ENCODE data around the gene CDC42. TPM values are rescaled to one million over a fixed set of nuclear protein-coding genes. Genes with fewer than 3 reads are reported as not detected.

CDC42 gene
- total RNA-seq, 1 experiment from 2014 or later = 133 TPM

GRCh38 chr1:22093513-22093912, 41.0 kb downstream of the CDC42 start:
- H3K4me1 Mint-ChIP-seq (ENCODE audit: insufficient read depth, unreplicated experiment) = peaks cover 27% of the 10 kb centered on the region
- H3K4me3 Mint-ChIP-seq (ENCODE audit: unreplicated experiment) = no peak overlapping the region
- ChIA-PET POLR2A (interaction anchor here (0.6 to 1.7 kb wide), 5 partner anchors 9 to 396 kb away, joined by 3 to 6 read pairs (median 3); no protein-coding TSS in a partner anchor), CTCF (interaction anchor here (0.8 to 0.9 kb wide), 2 partner anchors 12 to 69 kb away, joined by 3 read pairs; no protein-coding TSS in a partner anchor)
- intact Hi-C loops (cut with micrococcal nuclease) = no loop called here
- DNase-seq (ENCODE audit: unreplicated experiment) = no peak
- no peak for TF ChIP-seq CTCF (IDR thresholded peaks at IDR 0.05; ENCODE audit: unreplicated experiment)
- peaks cover 84% of the 10 kb centered on the region for H3K36me3 Mint-ChIP-seq (ENCODE audit: insufficient read depth, unreplicated experiment)
- no TSS peak for BruUV-seq (replicated peaks)
- H3K27me3 Mint-ChIP-seq (ENCODE audit: insufficient read depth, unreplicated experiment) = no peaks in the 10 kb centered on the region
- no peak overlapping the region for H3K27ac Mint-ChIP-seq (ENCODE audit: low read depth, unreplicated experiment)
- H3K9me3 Mint-ChIP-seq (ENCODE audit: unreplicated experiment) = no peaks in the 10 kb centered on the region

GRCh38 chr1:22096036-22096435, 43.5 kb downstream of the CDC42 start:
- DNase-seq (ENCODE audit: unreplicated experiment) = no peak
- Mint-ChIP-seq H3K4me1 (ENCODE audit: insufficient read depth, unreplicated experiment) (peaks cover 1% of the 10 kb centered on the region), H3K27ac (ENCODE audit: low read depth, unreplicated experiment) (no peak overlapping the region), H3K36me3 (ENCODE audit: insufficient read depth, unreplicated experiment) (peaks cover 97% of the 10 kb centered on the region), H3K4me3 (ENCODE audit: unreplicated experiment) (no peak overlapping the region), H3K27me3 (ENCODE audit: insufficient read depth, unreplicated experiment) (no peaks in the 10 kb centered on the region), H3K9me3 (ENCODE audit: unreplicated experiment) (no peaks in the 10 kb centered on the region)
- ChIA-PET POLR2A (no interaction called here), CTCF (interaction anchor here (1.2 to 1.7 kb wide), 2 partner anchors 10 to 14 kb away, joined by 3 to 4 read pairs; no protein-coding TSS in a partner anchor)
- TF ChIP-seq CTCF (IDR thresholded peaks at IDR 0.05; ENCODE audit: unreplicated experiment) = no peak
- intact Hi-C loops (cut with micrococcal nuclease) = no loop called here
- BruUV-seq (replicated peaks) = no TSS peak

DNA sequence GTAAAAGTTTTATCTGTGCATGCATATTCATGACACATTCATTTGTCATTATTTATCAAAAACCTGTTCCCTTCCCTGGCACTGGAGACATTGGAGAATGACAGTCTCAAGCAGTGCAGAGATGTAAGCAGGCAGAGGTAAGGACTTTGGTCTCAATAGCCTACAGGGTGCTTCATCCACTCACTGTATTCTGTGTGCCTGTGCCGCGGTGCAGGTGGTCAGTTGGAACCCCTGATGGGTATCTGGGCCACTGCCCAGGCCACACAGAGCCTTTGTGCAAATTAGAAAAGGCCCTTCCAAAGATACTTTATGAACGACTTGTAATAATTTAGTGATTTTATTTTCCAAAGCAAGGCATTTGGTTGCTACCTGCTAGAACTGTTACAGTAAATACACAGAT, 44.0 kb downstream of the CDC42 start:
- H3K9me3 Mint-ChIP-seq (ENCODE audit: unreplicated experiment) = no peaks in the 10 kb centered on the region
- H3K27ac Mint-ChIP-seq (ENCODE audit: low read depth, unreplicated experiment) = no peak overlapping the region
- no peaks in the 10 kb centered on the region for H3K4me1 Mint-ChIP-seq (ENCODE audit: insufficient read depth, unreplicated experiment)
- TF ChIP-seq CTCF (IDR thresholded peaks at IDR 0.05; ENCODE audit: unreplicated experiment) = no peak
- peaks cover 96% of the 10 kb centered on the region for H3K36me3 Mint-ChIP-seq (ENCODE audit: insufficient read depth, unreplicated experiment)
- no peak for DNase-seq (ENCODE audit: unreplicated experiment)
- CTCF ChIA-PET = interaction anchor here (1.7 kb wide), 1 partner anchor 9 kb away, joined by 4 read pairs; no protein-coding TSS in a partner anchor
- intact Hi-C loops (cut with micrococcal nuclease) = no loop called here
- no peak overlapping the region for H3K4me3 Mint-ChIP-seq (ENCODE audit: unreplicated experiment)
- POLR2A ChIA-PET = no interaction called here
- BruUV-seq (replicated peaks) = no TSS peak
- no peaks in the 10 kb centered on the region for H3K27me3 Mint-ChIP-seq (ENCODE audit: insufficient read depth, unreplicated experiment)

- H3K27me3 Mint-ChIP-seq (ENCODE audit: insufficient read depth, unreplicated experiment) = no peaks in the 10 kb centered on the region
- no peak overlapping the region for H3K4me3 Mint-ChIP-seq (ENCODE audit: unreplicated experiment)
- TF ChIP-seq CTCF (IDR thresholded peaks at IDR 0.05; ENCODE audit: unreplicated experiment) = no peak
- no peaks in the 10 kb centered on the region for H3K9me3 Mint-ChIP-seq (ENCODE audit: unreplicated experiment)
- intact Hi-C loops (cut with micrococcal nuclease) = no loop called here
- ChIA-PET CTCF (interaction anchor here (0.6 to 1.1 kb wide), 3 partner anchors 10 to 183 kb away, joined by 3 to 5 read pairs (median 3); no protein-coding TSS in a partner anchor), POLR2A (interaction anchor here (0.7 to 2.4 kb wide), 5 partner anchors 9 to 513 kb away, joined by 3 to 10 read pairs (median 3); partner anchors contain the start of gene CDC42)
- H3K27ac Mint-ChIP-seq (ENCODE audit: low read depth, unreplicated experiment) = no peak overlapping the region
- no peaks in the 10 kb centered on the region for H3K4me1 Mint-ChIP-seq (ENCODE audit: insufficient read depth, unreplicated experiment)
- no TSS peak for BruUV-seq (replicated peaks)
- H3K36me3 Mint-ChIP-seq (ENCODE audit: insufficient read depth, unreplicated experiment) = peaks cover 86% of the 10 kb centered on the region
- no peak for DNase-seq (ENCODE audit: unreplicated experiment)
Measured at GRCh38 chr1:22098752-22099151, 46.2 kb downstream of the CDC42 start.
